NCI-H774 (cell line): Measurements from ENCODE around the gene MRC2.
"Not testable (repeated sequence)": the region's sequence is repeated elsewhere in the genome, so short reads cannot be mapped to it uniquely, and the experiment has no call there.

Experiments used
- DNase-seq: peaks from one replicate; lab custom pipeline; 2025; lab: John Stamatoyannopoulos, UW

Gene MRC2

DNA sequence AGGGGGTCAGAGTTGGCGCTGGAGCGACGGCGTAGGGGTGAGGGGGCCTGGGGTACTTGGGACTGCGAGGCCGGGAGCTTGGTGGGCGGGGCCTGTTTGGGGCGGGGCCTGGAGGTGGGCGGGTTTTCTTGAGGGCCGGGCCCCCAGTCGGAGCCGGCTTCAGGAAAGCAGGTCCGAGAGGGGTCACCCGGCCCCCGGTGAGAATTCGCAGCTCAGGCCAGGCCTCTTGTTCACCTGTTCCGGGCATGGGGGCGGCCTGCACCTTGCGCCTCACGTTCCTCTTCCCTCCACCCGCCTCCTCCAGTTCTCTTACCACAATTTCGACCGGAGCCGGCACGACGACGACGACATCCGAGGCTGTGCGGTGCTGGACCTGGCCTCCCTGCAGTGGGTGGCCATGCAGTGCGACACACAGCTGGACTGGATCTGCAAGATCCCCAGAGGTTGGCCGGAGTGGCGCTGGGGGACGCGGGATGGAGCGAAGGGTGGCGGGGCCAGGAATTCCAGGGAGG lies 52.5 kb downstream of the MRC2 start:
- no peak for DNase-seq

DNA sequence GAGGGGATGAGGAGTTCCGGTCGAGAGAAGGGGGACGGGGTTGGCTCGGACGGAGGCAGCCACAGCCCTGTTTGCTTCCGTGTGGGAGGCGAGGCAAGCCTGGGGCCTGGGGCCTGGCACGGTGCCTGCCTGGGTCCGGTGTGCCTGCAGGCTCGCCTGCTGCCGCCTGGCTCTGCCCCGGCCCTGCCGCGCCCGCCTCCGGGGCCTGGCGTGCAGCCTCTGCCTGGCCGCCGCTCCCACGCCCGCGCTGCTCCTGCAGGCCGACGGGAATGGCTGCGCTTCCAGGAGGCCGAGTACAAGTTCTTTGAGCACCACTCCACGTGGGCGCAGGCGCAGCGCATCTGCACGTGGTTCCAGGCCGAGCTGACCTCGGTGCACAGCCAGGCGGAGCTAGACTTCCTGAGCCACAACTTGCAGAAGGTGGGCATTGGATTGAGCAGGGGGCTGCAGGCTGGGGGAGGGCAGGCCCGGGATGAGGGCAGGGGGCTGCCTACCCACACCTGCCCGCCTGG lies 53.1 kb downstream of the MRC2 start:
- DNase-seq: no peak

DNA sequence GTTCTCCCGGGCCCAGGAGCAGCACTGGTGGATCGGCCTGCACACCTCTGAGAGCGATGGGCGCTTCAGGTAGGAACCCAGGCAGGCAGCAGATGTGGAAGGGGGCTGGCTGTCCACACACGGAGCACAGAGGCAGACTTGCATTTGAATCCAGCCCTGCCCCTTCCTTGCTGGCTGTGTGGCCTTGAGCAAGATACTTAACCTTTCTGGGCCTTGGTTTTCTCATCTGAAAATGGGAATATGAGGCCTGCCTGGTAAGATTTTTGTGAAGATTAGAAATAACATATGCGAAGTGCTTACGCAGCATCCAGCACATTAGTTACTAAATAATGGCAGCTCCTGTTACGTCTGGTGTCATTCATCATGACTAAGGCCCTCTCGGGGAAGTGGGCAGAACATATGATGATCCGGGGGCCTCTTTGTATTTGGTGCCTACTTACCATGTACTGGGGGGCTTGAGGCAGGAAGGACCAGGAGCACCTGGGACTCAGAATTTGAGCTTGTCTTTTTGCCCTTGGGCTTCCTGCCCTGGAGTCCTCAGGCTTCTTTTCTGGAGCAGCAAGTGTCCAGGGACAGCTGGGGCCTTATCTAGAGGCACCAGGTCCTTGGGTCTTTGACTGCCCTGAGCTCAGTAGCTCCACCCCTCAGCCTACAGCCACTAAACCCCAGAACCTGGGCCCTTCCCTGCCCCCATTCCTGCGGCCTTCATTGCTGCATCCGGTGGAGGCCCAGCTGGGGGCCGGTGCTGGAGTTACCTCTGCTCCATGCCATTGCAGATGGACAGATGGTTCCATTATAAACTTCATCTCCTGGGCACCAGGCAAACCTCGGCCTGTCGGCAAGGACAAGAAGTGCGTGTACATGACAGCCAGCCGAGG lies 53.8 kb downstream of the MRC2 start:
- no peak for DNase-seq

DNA sequence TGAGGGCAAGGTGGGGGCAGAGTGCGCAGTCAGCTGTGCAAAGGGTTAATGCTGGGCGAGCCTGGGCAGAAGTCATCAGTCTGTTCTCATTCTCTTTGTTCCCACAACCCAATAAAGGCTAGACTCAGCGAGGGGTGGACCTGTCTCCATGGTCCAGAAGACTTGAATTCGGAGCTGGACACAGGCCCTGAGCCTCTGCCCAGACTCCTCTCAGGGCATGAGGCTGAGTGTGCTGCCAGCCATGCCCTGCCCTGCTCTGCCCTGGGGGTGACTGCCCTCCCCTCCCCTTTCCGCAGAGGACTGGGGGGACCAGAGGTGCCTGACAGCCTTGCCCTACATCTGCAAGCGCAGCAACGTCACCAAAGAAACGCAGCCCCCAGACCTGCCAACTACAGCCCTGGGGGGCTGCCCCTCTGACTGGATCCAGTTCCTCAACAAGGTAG lies 54.5 kb downstream of the MRC2 start:
- DNase-seq: no peak

DNA sequence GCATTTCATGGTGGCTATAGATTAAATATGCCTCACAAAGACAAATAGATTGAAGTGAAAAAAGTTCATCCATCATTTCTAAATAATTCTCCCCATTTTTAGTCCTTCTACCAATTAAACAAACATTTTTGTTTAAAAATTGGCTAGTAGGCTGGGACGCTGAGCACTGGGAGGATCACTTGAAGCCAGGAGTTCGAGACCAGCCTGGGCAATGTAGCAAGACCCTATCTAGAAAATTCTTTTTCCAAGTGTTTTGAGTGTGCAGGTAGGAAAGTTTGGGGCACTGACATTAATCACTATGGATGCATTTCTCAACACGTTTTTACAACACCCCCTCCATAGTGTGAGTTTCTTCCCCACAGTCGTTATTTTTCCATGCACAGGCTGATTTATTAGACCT lies 56.7 kb downstream of the MRC2 start:
- no peak for DNase-seq

DNA sequence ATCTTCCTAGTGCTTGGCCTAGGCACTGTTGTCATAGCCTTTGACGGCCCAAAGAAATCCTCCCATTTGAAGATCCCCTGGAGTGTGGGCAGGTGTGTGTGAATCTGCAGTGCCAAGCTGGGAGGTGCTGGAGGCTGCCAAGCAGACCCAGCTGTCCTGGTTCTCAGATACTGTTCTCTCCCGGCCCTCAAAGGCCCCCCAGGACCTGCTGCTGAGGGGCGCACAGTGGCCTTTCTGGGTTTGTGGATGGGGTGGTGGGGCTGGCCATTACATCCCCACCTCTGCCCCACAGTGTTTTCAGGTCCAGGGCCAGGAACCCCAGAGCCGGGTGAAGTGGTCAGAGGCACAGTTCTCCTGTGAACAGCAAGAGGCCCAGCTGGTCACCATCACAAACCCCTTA lies 60.5 kb downstream of the MRC2 start:
- DNase-seq: no peak

DNA sequence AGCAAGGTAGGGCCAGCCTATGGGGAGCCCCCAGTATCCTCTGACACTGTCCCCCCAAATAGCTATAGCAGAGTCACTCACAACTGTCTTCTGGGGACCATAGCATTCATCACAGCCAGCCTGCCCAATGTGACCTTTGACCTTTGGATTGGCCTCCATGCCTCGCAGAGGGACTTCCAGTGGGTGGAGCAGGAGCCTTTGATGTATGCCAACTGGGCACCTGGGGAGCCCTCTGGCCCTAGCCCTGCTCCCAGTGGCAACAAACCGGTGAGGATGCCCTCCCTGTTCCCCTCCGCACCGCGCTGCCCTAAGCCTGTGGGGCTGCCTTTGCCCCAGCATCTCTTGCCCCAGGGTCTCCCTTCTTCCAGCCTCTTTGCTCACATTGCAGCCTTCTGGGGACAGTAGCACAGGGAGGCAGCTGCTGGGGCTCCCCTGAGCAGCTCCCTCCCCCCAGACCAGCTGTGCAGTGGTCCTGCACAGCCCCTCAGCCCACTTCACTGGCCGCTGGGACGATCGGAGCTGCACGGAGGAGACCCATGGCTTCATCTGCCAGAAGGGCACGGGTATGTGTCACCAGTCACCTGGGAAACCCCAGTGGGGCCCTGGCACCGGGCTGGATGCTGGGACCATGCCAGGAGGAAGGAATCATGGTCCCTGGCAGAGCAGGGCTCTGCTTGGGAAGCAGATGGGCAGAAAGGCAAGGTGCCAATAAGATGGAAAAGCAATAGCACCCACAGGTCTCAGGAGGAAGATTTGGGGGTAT lies 61.1 kb downstream of the MRC2 start:
- no peak for DNase-seq

DNA sequence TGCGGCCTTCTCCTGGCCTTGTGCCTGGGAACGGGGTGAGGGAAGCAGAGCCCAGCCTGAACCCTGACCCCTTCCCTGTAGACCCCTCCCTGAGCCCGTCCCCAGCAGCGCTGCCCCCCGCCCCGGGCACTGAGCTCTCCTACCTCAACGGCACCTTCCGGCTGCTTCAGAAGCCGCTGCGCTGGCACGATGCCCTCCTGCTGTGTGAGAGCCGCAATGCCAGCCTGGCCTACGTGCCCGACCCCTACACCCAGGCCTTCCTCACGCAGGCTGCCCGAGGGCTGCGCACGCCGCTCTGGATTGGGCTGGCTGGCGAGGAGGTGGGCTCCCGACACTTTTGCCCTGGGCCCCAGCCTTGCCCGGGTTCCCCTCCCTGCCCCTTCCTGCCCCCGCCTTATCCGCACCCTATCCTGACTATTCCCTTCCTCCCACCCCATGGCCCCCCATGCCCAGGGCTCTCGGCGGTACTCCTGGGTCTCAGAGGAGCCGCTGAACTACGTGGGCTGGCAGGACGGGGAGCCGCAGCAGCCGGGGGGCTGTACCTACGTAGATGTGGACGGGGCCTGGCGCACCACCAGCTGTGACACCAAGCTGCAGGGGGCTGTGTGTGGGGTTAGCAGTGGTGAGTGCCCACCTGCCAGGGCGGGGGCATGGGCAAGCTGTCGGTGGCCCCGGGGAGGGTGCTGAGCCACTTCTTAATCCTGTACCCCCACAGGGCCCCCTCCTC lies 62.1 kb downstream of the MRC2 start:
- DNase-seq: no peak

DNA sequence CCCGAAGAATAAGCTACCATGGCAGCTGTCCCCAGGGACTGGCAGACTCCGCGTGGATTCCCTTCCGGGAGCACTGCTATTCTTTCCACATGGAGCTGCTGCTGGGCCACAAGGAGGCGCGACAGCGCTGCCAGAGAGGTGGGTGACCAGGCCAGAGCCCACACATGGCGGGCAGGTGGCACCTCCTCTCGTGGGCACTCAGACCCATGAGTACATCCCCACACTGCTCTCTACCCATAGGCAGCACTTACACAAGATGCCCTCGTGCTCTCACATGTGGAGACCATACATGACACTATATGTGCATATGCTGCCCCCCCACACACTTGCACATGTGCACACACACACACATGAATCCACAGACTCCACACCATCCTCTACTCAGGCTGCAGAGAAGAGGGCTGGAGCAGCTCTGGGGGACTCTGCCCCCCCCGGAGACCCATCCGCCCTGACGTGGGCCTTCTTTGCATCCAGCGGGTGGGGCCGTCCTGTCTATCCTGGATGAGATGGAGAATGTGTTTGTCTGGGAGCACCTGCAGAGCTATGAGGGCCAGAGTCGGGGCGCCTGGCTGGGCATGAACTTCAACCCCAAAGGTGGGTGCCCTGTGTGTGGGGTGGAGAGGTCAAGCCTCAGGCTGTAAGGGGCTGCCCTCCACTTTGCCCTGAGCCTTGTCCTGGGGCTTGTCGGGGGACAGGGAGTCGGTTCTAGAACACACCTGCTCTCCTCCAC lies 62.9 kb downstream of the MRC2 start:
- no peak for DNase-seq

DNA sequence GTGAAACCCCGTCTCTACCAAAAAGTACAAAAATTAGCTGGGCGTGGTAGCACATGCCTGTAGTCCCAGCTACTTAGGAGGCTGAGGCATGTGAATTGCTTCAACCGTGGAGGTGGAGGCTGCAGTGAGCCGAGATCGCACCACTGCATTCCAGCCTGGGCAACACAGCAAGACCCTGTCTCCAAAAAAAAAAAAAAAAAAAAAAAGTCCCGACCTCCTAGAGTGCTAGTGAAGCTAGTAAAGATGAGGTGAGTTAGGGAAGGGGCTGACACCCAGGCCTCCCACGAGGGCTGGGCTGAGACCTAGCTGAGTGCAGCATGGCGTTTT lies 64.1 kb downstream of the MRC2 start:
- DNase-seq: not testable (repeated sequence)

DNA sequence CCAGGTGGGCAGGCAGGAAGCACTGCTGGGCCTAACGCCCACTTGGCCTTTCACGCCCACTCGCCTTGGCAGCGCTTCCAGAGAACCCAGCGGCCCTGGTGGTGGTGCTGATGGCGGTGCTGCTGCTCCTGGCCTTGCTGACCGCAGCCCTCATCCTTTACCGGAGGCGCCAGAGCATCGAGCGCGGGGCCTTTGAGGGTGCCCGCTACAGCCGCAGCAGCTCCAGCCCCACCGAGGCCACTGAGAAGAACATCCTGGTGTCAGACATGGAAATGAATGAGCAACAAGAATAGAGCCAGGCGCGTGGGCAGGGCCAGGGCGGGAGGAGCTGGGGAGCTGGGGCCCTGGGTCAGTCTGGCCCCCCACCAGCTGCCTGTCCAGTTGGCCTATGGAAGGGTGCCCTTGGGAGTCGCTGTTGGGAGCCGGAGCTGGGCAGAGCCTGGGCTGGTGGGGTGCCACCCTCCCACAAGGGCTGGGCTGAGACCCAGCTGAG lies 64.7 kb downstream of the MRC2 start:
- no peak for DNase-seq

DNA sequence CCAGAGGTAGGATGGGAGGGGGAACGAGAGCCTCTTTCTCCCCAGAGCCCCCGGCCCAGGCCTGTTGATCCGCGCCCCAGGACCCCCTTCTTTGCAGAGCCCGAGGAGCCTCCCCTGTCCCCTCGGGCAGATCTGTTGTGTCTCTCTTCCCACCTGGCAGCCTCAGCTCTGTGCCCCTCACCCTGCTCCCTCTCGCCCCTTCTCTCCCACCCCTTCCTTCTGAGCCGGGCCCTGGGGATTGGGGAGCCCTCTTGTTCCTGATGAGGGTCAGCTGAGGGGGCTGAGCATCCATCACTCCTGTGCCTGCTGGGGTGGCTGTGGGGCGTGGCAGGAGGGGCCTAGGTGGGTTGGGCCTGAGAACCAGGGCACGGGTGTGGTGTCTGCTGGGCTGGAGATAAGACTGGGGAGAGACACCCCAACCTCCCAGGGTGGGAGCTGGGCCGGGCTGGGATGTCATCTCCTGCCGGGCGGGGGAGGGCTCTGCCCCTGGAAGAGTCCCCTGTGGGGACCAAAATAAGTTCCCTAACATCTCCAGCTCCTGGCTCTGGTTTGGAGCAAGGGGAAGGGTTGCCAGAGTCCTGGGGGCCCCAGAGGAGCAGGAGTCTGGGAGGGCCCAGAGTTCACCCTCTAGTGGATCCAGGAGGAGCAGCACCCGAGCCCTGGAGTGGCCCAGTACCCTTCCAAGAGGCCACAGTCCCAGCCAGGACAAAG lies 65.4 kb downstream of the MRC2 start:
- no peak for DNase-seq

DNA sequence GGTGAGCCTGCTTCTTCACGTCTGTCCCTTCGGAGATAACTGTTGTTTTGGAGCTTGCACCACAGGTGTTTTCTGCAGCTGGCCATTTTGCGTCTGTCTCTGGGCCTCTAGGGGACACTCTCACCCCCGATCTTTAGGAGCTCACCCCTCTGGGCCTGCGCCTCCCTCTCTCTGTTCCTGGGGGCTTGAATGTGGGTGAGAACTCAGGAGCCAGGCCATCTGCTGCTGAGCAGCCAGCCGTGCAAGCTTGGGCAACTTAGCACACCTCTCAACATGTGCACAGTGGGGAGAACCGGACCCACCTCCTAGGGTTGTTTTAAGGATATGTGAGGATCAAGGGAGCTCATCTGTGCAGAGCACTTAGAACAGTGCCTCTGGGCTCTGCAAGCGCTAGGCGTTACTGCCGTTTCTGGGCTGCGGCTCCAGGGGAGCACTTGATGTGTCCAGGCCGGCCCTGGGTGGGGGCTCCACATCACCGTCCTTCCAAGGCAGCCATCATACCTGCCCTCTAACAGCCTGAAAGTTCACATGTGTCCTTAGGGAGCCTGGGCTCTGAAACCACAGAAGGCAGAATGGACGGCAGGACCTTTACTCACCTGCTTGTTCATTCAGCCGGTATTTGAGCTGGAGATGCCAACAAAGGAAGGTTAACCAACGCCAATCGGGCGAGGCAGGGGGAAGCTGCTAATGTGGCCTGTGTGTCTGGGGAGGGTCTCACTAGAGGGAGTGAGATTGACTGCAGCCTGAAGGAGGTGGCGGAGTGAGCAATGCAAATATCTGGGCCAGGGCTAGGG lies 66.3 kb downstream of the MRC2 start:
- DNase-seq: no peak

DNA sequence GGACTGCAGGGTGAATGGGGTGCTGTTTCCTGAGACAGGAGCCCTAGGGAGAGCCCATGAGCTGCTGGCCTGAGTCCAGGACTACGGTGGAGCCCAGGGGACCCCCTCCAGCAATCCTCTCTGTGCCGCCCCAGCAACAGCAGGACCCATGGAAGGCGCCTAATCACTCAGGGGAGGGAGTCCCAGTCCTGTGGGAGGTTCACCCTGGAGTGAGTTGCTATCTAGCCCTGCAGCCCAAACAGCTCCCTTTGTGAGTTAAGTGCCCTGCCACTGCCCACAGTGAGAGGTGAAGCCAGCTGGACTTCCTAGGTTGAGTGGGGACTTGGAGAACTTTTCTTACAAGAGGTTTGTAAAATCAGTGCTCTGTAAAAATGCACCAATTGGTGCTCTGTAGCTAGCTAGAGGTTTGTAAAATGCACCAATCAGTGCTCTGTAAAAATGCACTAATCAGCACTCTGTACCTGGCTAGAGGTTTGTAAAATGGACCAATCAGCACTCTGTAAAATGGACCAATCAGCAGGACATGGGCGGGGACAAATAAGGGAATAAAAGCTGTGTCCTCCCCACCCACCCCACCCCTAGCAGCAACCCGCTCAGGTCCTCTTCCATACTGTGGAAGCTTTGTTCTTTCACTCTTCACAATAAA lies 67.7 kb downstream of the MRC2 start:
- DNase-seq: not testable (repeated sequence)

DNA sequence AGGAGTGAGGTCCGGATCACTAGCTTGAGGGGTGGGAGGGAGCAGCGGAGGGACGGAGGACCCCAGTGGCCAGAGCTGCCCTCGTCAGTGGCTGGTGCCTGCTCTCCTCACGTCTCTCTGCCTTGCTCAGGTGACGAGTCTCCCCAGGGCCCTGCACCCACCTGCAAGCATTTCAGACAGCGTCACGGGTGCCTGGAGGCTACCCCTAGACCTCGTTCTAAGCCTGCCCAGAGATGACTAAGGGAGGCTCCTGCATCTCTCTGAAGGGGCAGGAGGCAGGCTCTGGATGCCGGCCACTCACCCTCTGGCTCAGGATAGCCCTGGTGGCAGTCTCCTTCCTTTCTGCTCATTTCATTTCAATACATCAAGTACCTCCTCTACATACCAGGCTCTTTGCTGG lies 68.8 kb downstream of the MRC2 start:
- no peak for DNase-seq

DNA sequence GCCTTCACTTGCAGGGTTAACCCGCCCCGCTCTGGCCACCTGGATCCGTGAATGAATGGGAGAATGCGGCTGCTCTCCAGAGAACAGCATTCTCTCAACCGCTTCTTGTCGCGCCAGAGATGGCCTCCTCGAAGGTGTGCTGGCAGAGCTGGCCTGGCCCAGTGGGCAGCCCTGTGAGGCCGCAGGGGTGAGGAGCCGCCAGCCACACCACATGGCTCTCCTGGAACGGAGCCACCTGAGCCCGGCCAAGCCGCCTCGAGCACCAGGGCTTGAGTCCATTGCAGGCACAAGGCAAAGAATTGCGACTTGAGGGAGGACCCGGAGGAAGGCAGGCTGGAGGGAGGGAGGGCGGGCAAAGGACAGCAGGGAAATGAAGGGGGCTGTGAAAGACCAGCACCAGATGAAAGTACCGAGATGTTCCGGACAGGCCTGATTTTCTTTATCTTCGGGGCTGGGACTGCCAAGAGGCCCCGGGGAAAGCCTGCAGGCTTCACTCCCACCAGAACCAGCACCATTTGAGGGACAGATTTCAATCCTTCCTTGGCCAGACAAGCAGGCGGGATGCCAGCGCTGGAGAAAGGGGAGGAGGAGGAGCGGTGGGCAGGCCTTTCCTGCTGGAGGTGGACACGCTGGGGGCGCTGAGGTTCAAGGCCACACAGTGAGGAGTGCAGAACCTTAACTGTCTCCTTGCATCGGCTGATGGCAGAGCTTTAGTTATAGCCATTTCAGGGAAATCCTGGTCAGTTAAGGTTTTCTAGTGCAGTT lies 69.4 kb downstream of the MRC2 start:
- no peak for DNase-seq

DNA sequence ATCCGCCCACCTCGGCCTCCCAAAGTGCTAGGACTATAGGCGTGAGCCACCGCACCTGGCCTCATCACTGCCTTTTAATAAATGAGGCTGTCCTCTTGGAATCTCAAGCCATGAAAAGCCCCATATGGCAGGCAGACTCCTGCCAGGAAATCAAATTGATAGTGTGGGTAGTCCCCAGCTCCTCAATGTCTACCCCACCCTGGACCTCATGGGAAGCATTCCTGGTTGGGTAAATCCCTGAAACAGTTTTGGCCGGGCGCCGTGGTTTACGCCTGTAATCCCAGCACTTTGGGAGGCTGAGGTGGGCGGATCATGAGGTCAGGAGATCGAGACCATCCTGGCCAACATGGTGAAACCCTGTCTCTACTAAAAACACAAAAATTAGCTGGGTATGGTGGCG lies 71.0 kb downstream of the MRC2 start:
- not testable (repeated sequence) for DNase-seq

DNA sequence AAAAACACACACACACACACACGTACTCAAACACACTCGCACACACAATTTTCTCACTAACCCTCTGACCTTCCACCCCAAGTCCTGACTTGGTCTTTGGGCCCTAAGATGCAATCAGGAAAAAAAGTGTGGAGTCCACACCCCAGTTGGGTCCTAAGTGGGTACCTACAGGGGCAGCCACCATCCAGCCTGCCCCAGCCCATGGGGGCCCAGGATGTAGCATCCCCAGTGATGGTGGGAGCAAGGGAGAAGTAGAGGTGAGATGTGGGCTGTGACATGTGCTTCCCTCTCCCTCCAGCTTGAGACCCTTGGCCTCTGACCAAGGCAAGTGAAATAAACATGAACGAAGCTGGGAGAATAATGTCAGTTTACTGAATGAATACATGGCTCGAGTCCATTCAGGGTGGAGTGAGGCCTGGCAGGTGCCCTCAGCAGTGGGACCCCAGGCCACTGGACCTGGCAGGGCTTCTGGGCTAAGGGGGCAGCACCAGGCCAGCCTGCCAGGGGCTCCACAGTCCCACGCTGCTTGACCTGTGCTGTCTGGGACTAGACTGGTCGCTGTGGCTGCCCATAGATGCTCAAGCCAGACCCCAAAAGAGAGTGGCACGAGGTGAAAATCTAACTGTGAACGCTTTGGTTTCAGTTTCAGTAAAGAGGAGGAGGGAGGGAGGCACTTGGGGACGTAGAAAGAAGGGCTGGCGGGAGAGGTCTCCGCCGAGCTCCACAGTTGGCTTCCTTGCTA lies 73.7 kb downstream of the MRC2 start:
- DNase-seq: no peak
